ENCODE results near the gene ST6GALNAC6.
A peak's percentile ranks its signal among the peaks of the same experiment; 100 is the strongest.
"Not testable (repeated sequence)": the region's sequence is repeated elsewhere in the genome, so short reads cannot be mapped to it uniquely, and the experiment has no call there.

The ST6GALNAC6 gene

GRCh38 chr9:127844821-127845359 is 54.5 kb downstream of the ST6GALNAC6 start:
- H3K9ac ChIP-seq = no peak overlapping the region
- no peak overlapping the region for H3K4me2 ChIP-seq
- peaks cover 15% of the 10 kb centered on the region for H3K9me3 ChIP-seq
- H3K4me3 ChIP-seq = no peak overlapping the region
- H3K4me1 ChIP-seq = peaks cover 42% of the 10 kb centered on the region
- no peak for TF ChIP-seq Cebpa-rat (IDR thresholded peaks at IDR 0.05)
- peaks cover 69% of the 10 kb centered on the region for H4K20me1 ChIP-seq
- H3K36me3 ChIP-seq = peaks cover 93% of the 10 kb centered on the region
- no peaks in the 10 kb centered on the region for H3K27me3 ChIP-seq
- 0 out of 2 replicates have a peak overlapping the region, but pooled peaks have one; percentile 1 for H3K27ac ChIP-seq

DNA sequence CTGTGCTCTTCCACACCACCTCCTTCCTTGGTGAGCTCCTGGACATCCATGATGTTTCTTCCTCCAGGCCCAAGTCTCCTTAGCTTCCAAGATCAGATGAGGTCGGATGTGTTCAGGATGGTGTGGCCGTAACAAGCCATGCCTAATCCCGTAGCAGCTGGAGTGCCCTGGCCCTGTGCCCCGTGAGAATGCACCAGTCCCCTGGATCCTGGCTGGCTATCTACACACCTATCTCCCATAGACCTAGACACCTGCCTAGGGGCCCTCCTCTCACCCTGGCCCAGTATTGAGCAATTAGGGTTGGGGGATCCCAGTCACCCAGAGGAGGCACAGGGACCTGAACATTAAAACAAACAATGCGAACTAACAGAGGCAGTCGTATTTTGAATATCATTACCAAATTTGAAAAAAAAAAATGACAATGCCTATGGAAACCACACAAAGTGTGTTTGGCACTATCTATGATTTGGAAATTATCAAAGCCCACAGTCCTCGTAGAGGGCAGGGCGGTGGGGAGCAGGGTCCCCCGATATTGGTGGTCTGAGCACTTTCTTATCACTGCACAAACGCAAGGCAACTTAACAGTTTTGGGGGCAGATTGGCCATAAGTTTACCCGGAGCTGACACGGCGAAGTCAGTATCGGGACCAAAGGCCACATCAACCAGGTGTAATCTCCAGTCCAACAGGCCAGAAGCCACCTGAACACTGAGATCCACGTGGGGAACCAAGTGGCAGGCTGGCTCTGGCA is 58.1 kb downstream of the ST6GALNAC6 start:
- no peaks in the 10 kb centered on the region for H3K27me3 ChIP-seq
- no peak overlapping the region for H3K9ac ChIP-seq
- H3K9me3 ChIP-seq = no peaks in the 10 kb centered on the region
- H4K20me1 ChIP-seq = peaks cover 74% of the 10 kb centered on the region; the same call in 1 of the 2 replicates
- peaks cover 55% of the 10 kb centered on the region for H3K4me1 ChIP-seq
- no peak overlapping the region for H3K4me3 ChIP-seq
- peak overlapping the region; percentile 64 for H3K27ac ChIP-seq
- no peak for TF ChIP-seq Cebpa-rat (IDR thresholded peaks at IDR 0.05)
- peaks cover 73% of the 10 kb centered on the region for H3K36me3 ChIP-seq
- peak overlapping the region; percentile 84 for H3K4me2 ChIP-seq

GRCh38 chr9:127838375-127839078 is 60.9 kb downstream of the ST6GALNAC6 start:
- TF ChIP-seq Cebpa-rat (IDR thresholded peaks at IDR 0.05) = no peak
- H3K4me3 ChIP-seq = 0 out of 2 replicates have a peak overlapping the region, but pooled peaks have one; percentile 0
- peak overlapping the region; percentile 84 for H3K4me2 ChIP-seq
- H3K9ac ChIP-seq = peak overlapping the region; percentile 72
- peaks cover 70% of the 10 kb centered on the region for H3K36me3 ChIP-seq
- peaks cover 65% of the 10 kb centered on the region; the same call in 1 of the 2 replicates for H4K20me1 ChIP-seq
- peaks cover 76% of the 10 kb centered on the region for H3K4me1 ChIP-seq
- H3K27me3 ChIP-seq = no peaks in the 10 kb centered on the region
- H3K9me3 ChIP-seq = no peaks in the 10 kb centered on the region
- peak overlapping the region; percentile 81 for H3K27ac ChIP-seq

DNA sequence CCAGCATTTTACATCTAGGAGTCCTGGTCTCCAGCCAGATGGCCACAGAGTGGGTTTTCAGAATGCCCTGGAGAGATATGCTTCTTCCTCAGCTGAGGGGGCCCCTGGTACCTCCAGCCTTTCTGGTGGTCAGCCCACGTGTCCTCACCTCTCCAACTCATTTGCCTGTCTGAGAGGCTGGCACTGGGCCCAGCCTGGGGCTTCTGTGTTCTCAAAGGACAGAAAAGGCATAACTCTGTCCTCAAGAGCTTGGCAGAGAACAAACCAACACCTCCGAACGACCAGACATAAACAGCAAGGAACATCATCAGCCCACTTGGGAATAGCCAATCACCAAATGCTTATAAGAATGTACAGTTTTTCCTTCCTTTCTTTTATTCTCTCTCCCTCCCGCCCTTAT is 62.1 kb downstream of the ST6GALNAC6 start:
- Histone ChIP-seq H3K4me1 (peaks cover 87% of the 10 kb centered on the region), H3K27me3 (no peaks in the 10 kb centered on the region), H4K20me1 (peaks cover 65% of the 10 kb centered on the region; the same call in 1 of the 2 replicates), H3K27ac (peak overlapping the region; percentile 53), H3K9me3 (no peaks in the 10 kb centered on the region), H3K4me3 (no peak overlapping the region), H3K9ac (peak overlapping the region; percentile 5; the same call in 1 of the 2 replicates), H3K4me2 (peak overlapping the region; percentile 84), H3K36me3 (peaks cover 69% of the 10 kb centered on the region)
- TF ChIP-seq Cebpa-rat (IDR thresholded peaks at IDR 0.05) = no peak

DNA sequence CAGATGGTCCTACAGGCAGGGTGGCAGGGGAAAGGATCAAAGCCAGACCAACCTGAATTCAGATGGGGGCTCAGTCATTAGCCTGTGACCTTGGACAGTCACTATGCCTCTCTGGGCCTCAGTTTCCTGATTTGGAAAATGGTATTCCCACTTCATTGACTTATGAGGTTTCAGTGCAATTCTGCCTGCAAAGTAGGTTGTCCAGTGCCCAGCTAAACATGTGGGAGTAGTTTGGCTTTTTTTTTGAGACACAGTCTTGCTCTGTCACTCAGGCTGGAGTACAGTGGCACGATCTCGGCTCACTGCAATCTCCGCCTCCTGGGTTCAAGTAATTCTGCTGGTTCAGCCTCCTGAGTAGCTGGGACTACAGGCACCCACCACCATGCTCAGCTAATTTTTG is 62.8 kb downstream of the ST6GALNAC6 start:
- H3K27me3 ChIP-seq, H3K9me3 ChIP-seq: not testable (repeated sequence)
- peaks cover 95% of the 10 kb centered on the region for H3K4me1 ChIP-seq
- peaks cover 64% of the 10 kb centered on the region for H3K36me3 ChIP-seq
- H4K20me1 ChIP-seq = peaks cover 60% of the 10 kb centered on the region; the same call in 1 of the 2 replicates
- peak overlapping the region; percentile 75 for H3K27ac ChIP-seq
- peak overlapping the region; percentile 84 for H3K4me2 ChIP-seq
- peak overlapping the region; percentile 58; the same call in 1 of the 2 replicates for H3K9ac ChIP-seq
- peak overlapping the region; percentile 25; the same call in 1 of the 2 replicates for H3K4me3 ChIP-seq

- Histone ChIP-seq H3K4me1 (peaks cover 95% of the 10 kb centered on the region), H4K20me1 (peaks cover 55% of the 10 kb centered on the region; the same call in 1 of the 2 replicates), H3K36me3 (peaks cover 59% of the 10 kb centered on the region), H3K27ac (peak overlapping the region; percentile 75), H3K4me3 (peak overlapping the region; percentile 25; the same call in 1 of the 2 replicates), H3K27me3 (no peaks in the 10 kb centered on the region), H3K9me3 (no peaks in the 10 kb centered on the region), H3K4me2 (peak overlapping the region; percentile 84), H3K9ac (peak overlapping the region; percentile 58; the same call in 1 of the 2 replicates)
- TF ChIP-seq Cebpa-rat (IDR thresholded peaks at IDR 0.05) = no peak
Measured at GRCh38 chr9:127835991-127836516, 63.3 kb downstream of the ST6GALNAC6 start.

Data from BLaER1 (cell line).